ENCODE results near the gene OVAAL. TPM values are rescaled to one million over a fixed set of nuclear protein-coding genes. Genes with fewer than 3 reads are reported as not detected.

The OVAAL gene
- total RNA-seq, 1 experiment from 2014 or later = not detected

- intact Hi-C loops (cut with micrococcal nuclease) = no loop called here
- no peaks in the 10 kb centered on the region for H3K9me3 Mint-ChIP-seq (ENCODE audit: unreplicated experiment)
- CTCF ChIA-PET = interaction anchor here (0.6 to 4.1 kb wide), 7 partner anchors 10 to 343 kb away, joined by 3 to 26 read pairs (median 4); no protein-coding TSS in a partner anchor
- POLR2A ChIA-PET = interaction anchor here (0.6 to 3.5 kb wide), 5 partner anchors 10 to 34 kb away, joined by 3 to 10 read pairs (median 4); no protein-coding TSS in a partner anchor
- H3K27ac Mint-ChIP-seq (ENCODE audit: low read depth, unreplicated experiment) = no peak overlapping the region
- H3K4me3 Mint-ChIP-seq (ENCODE audit: unreplicated experiment) = no peak overlapping the region
- no peaks in the 10 kb centered on the region for H3K36me3 Mint-ChIP-seq (ENCODE audit: insufficient read depth, unreplicated experiment)
- BruUV-seq (replicated peaks) = no TSS peak
- H3K27me3 Mint-ChIP-seq (ENCODE audit: insufficient read depth, unreplicated experiment) = no peaks in the 10 kb centered on the region
- peaks cover 14% of the 10 kb centered on the region for H3K4me1 Mint-ChIP-seq (ENCODE audit: insufficient read depth, unreplicated experiment)
- no peak for TF ChIP-seq CTCF (IDR thresholded peaks at IDR 0.05; ENCODE audit: unreplicated experiment)
- DNase-seq (ENCODE audit: unreplicated experiment) = no peak
Observed at GRCh38 chr1:180539136-180539535, 19.6 kb upstream of the OVAAL start.

DNA sequence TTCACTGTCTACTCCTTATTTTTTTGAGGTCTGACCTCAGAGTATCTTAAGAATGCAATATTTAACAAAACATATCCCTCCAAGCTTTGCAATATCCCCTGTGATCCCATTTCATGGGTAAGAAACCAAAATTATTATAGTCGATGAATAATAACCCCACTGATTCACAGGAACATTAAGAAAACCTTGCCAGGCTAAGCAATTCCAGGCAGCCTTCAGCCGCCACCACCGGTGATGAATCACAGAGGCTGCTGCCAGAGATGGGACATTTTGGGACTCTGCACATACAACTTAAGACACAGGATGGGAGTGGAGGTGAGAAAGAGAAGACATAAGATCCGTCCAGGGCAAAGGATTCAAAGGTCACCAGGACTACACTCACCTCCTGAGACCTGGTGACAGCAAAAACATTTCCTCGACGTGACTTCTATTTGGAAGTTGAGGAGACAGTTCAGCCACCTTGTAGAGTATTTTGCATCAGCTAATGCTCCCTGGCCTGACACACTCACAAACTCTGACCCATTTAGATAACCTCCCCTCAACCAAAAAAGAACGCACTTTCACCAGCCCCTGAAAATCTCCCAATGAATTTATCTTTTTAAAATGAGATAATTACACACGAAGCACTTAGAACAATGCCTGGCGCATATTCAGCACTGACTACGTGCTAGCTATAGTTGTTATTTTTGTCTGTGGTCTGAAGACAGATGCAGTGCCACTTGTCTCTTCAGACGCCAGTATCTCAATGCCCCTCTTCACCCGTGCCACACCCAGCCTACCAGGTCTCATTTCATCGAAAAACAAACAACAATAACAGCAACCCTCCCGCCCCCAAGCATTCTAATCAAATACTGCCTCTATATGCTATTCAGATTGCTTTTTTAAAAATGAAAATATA, 17.8 kb upstream of the OVAAL start:
- DNase-seq (ENCODE audit: unreplicated experiment) = peak; percentile 53
- ChIA-PET POLR2A (interaction anchor here (0.6 to 1.7 kb wide), 4 partner anchors 8 to 745 kb away, joined by 3 to 4 read pairs (median 3); no protein-coding TSS in a partner anchor), CTCF (interaction anchor here (0.8 to 4.1 kb wide), 5 partner anchors 8 to 322 kb away, joined by 3 to 26 read pairs (median 3); no protein-coding TSS in a partner anchor)
- peaks cover 10% of the 10 kb centered on the region for H3K4me1 Mint-ChIP-seq (ENCODE audit: insufficient read depth, unreplicated experiment)
- H3K27me3 Mint-ChIP-seq (ENCODE audit: insufficient read depth, unreplicated experiment) = no peaks in the 10 kb centered on the region
- H3K27ac Mint-ChIP-seq (ENCODE audit: low read depth, unreplicated experiment) = peak overlapping the region; percentile 28
- no peak overlapping the region for H3K4me3 Mint-ChIP-seq (ENCODE audit: unreplicated experiment)
- no TSS peak for BruUV-seq (replicated peaks)
- intact Hi-C loops (cut with micrococcal nuclease) = no loop called here
- H3K9me3 Mint-ChIP-seq (ENCODE audit: unreplicated experiment) = no peaks in the 10 kb centered on the region
- TF ChIP-seq CTCF (IDR thresholded peaks at IDR 0.05; ENCODE audit: unreplicated experiment) = no peak
- H3K36me3 Mint-ChIP-seq (ENCODE audit: insufficient read depth, unreplicated experiment) = no peaks in the 10 kb centered on the region

DNA sequence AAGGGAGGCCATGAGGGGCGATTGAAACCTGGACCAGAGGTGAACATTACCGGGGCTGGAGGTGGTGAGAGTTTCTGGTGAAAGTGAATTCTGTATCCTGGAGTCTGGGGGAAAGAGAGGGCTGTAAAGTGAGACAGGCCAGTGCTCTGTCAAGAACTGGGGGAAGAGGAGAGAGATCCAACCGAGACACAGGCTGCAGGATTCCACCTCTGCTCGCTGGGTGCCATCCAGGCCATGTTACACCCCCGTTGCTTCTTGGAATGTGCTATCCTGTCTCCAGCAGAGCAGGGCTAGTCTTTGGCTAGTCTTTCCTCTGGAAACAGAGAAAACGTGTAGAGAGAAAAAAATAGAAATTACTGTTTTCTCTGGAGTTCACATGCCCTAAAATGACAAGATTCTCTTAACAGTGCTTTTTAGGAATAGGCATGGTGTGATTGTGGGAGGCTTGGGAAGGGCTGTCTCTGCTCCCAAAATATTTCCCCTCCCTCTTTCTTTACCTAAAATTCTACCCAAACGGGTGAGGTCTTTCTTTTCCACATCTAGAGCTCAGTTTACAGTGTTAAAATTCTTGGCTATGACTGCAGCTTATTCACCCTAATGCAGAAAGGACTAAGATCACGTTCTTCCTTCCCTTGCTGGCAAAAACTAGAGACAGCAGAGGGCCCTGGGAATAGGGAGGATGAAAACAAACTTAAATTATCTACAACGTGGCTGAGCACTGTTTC, 16.5 kb upstream of the OVAAL start:
- Mint-ChIP-seq H3K27me3 (ENCODE audit: insufficient read depth, unreplicated experiment) (no peaks in the 10 kb centered on the region), H3K27ac (ENCODE audit: low read depth, unreplicated experiment) (no peak overlapping the region), H3K4me3 (ENCODE audit: unreplicated experiment) (no peak overlapping the region), H3K9me3 (ENCODE audit: unreplicated experiment) (no peaks in the 10 kb centered on the region), H3K4me1 (ENCODE audit: insufficient read depth, unreplicated experiment) (peaks cover 10% of the 10 kb centered on the region), H3K36me3 (ENCODE audit: insufficient read depth, unreplicated experiment) (no peaks in the 10 kb centered on the region)
- CTCF ChIA-PET = interaction anchor here (0.6 to 0.7 kb wide), 2 partner anchors 98 to 564 kb away, joined by 3 to 4 read pairs; no protein-coding TSS in a partner anchor
- no TSS peak for BruUV-seq (replicated peaks)
- no peak for TF ChIP-seq CTCF (IDR thresholded peaks at IDR 0.05; ENCODE audit: unreplicated experiment)
- DNase-seq (ENCODE audit: unreplicated experiment) = no peak
- intact Hi-C loops (cut with micrococcal nuclease) = no loop called here
- POLR2A ChIA-PET = interaction anchor here (0.6 to 1.2 kb wide), 4 partner anchors 8 to 743 kb away, joined by 3 to 5 read pairs (median 3); no protein-coding TSS in a partner anchor

GRCh38 chr1:180542838-180543145, 16.0 kb upstream of the OVAAL start:
- H3K4me1 Mint-ChIP-seq (ENCODE audit: insufficient read depth, unreplicated experiment) = peaks cover 10% of the 10 kb centered on the region
- CTCF ChIA-PET = no interaction called here

More at GRCh38 chr1:180542838-180543145, 16.0 kb upstream of the OVAAL start:
- POLR2A ChIA-PET = interaction anchor here (1.2 kb wide), 1 partner anchor 10 kb away, joined by 5 read pairs; no protein-coding TSS in a partner anchor
- no peaks in the 10 kb centered on the region for H3K36me3 Mint-ChIP-seq (ENCODE audit: insufficient read depth, unreplicated experiment)
- intact Hi-C loops (cut with micrococcal nuclease) = no loop called here
- no TSS peak for BruUV-seq (replicated peaks)
- no peak overlapping the region for H3K27ac Mint-ChIP-seq (ENCODE audit: low read depth, unreplicated experiment)
- no peak for DNase-seq (ENCODE audit: unreplicated experiment)
- H3K9me3 Mint-ChIP-seq (ENCODE audit: unreplicated experiment) = no peaks in the 10 kb centered on the region
- H3K27me3 Mint-ChIP-seq (ENCODE audit: insufficient read depth, unreplicated experiment) = no peaks in the 10 kb centered on the region
- no peak overlapping the region for H3K4me3 Mint-ChIP-seq (ENCODE audit: unreplicated experiment)
- TF ChIP-seq CTCF (IDR thresholded peaks at IDR 0.05; ENCODE audit: unreplicated experiment) = no peak

Measured in MCF 10A (cell line).